Measurements from ENCODE around the gene SMR3B.

DNA sequence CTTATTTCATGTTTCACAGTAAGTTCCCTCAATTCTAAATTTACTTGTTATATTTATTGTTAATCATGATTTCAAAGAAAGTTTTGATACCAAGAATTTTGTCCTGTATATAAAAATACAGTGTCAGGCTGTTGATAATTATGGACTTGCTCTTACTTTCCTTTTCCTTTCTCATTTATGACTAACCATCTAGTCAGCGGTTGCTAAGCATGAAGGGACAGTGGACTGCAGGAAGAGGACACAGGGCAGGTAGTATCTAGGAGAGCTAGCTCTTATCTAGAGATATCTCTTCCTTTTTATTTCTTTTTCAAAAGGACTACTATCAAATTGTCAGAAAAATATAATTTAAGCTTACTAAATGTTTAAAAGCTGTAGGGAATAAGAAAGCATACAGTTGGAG, 16.4 kb downstream of the SMR3B start:
- TF ChIP-seq, protein P1, sequence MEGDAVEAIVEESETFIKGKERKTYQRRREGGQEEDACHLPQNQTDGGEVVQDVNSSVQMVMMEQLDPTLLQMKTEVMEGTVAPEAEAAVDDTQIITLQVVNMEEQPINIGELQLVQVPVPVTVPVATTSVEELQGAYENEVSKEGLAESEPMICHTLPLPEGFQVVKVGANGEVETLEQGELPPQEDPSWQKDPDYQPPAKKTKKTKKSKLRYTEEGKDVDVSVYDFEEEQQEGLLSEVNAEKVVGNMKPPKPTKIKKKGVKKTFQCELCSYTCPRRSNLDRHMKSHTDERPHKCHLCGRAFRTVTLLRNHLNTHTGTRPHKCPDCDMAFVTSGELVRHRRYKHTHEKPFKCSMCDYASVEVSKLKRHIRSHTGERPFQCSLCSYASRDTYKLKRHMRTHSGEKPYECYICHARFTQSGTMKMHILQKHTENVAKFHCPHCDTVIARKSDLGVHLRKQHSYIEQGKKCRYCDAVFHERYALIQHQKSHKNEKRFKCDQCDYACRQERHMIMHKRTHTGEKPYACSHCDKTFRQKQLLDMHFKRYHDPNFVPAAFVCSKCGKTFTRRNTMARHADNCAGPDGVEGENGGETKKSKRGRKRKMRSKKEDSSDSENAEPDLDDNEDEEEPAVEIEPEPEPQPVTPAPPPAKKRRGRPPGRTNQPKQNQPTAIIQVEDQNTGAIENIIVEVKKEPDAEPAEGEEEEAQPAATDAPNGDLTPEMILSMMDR (IDR thresholded peaks at IDR 0.05), result no peak
- TF ChIP-seq POLR2A (IDR thresholded peaks at IDR 0.05), result no peak

Measured in Peyer's patch (tissue), 4 donors.